Esophagus (tissue), 2 donors: ENCODE results near the gene LONP1. TPM values are rescaled to one million over a fixed set of nuclear protein-coding genes. Genes with fewer than 3 reads are reported as not detected.
A peak's percentile ranks its signal among the peaks of the same experiment; 100 is the strongest.

Experiments
- H3K27ac ChIP-seq, 2 donors: one replicate each; pipeline ENCODE4 v1.5.1; 2013; ENCODE audit warnings: low read depth in 2 of 2, mild to moderate bottlenecking in 2 of 2, inconsistent platforms in 1 of 2, low read length in 1 of 2, moderate library complexity in 1 of 2
- H3K27me3 ChIP-seq, 2 donors: one replicate each; pipeline ENCODE4 v1.6.1; 2013; ENCODE audit warnings: low read length in 2 of 2, control low read depth in 1 of 2, mild to moderate bottlenecking in 1 of 2; ENCODE audit not compliant: insufficient read depth in 2 of 2, control insufficient read depth in 1 of 2
- H3K36me3 ChIP-seq, 2 donors: one replicate each; pipeline ENCODE4 v1.6.1; 2013; ENCODE audit warnings: low read length in 1 of 2; ENCODE audit not compliant: control insufficient read depth in 2 of 2, insufficient read depth in 2 of 2
- H3K4me1 ChIP-seq, 2 donors: one replicate each; pipeline ENCODE4 v1.6.1; 2013; ENCODE audit warnings: low read length in 1 of 2; ENCODE audit not compliant: control insufficient read depth in 2 of 2, insufficient read depth in 2 of 2
- H3K4me3 ChIP-seq, 2 donors: one replicate each; pipeline ENCODE4 v1.5.1; 2013; ENCODE audit warnings: low read length in 2 of 2, mild to moderate bottlenecking in 2 of 2, low read depth in 1 of 2, moderate library complexity in 1 of 2
- H3K9me3 ChIP-seq, 2 donors: one replicate each; pipeline ENCODE4 v1.6.1; 2013; ENCODE audit warnings: mild to moderate bottlenecking in 2 of 2, low read depth in 1 of 2, low read length in 1 of 2, moderate library complexity in 1 of 2; ENCODE audit not compliant: control insufficient read depth in 2 of 2, insufficient read depth in 1 of 2
- WGBS, 2 donors: extraction: QIAGEN DNeasy Blood & Tissue Kit; methylation state at CpG; one replicate each; pipeline ENCODE4 v1.1.7; 2013; 5-methylcytosine and 5-hydroxymethylcytosine counted together
- polyA plus RNA-seq, 2 donors: library from polyadenylated mRNA; stranded (reverse); fragments of 200-250 nt; gene quantifications; one replicate each; pipeline ENCODE4 v1.2.3, GENCODE V29; 2013
- donor health status: healthy with polysubstance abuse.
- donor health status: Bipolar disorder and iron deficiency.

Gene LONP1
- polyA plus RNA-seq, 2 donors = 19.3 to 36.1 TPM

- H3K4me3 ChIP-seq = no peak overlapping the region
- H3K27me3 ChIP-seq = no peaks in the 10 kb centered on the region
- H3K9me3 ChIP-seq = no peaks in the 10 kb centered on the region
- H3K27ac ChIP-seq = no peak overlapping the region
- 92 to 95% methylated on average over 22 of the region's 22 CpGs for WGBS, 2 donors
- H3K36me3 ChIP-seq = peaks cover 13 to 54% of the 10 kb centered on the region in 2 donors
- H3K4me1 ChIP-seq = no peaks in the 10 kb centered on the region
These were observed 19.4 kb downstream of the LONP1 start for GRCh38 chr19:5700455-5701092.

GRCh38 chr19:5698635-5699422 lies 21.1 kb downstream of the LONP1 start:
- no peaks in the 10 kb centered on the region for H3K27me3 ChIP-seq
- H3K4me3 ChIP-seq = peak overlapping the region in 1 of 2 donors; percentile 5
- no peaks in the 10 kb centered on the region for H3K9me3 ChIP-seq
- H3K4me1 ChIP-seq = no peaks in the 10 kb centered on the region
- peaks cover 16 to 61% of the 10 kb centered on the region in 2 donors for H3K36me3 ChIP-seq
- WGBS, 2 donors = 86 to 88% methylated on average over 38 of the region's 38 CpGs
- H3K27ac ChIP-seq = no peak overlapping the region

- Histone ChIP-seq H3K27me3 (no peaks in the 10 kb centered on the region), H3K27ac (no peak overlapping the region), H3K4me1 (peaks cover 0 to 3% of the 10 kb centered on the region in 2 donors), H3K9me3 (no peaks in the 10 kb centered on the region), H3K36me3 (peaks cover 21 to 61% of the 10 kb centered on the region in 2 donors), H3K4me3 (no peak overlapping the region)
- 81 to 82% methylated on average over 29 to 30 of the region's 30 CpGs for WGBS, 2 donors
These were observed 21.9 kb downstream of the LONP1 start for GRCh38 chr19:5697890-5698634.

GRCh38 chr19:5697022-5697889 lies 22.7 kb downstream of the LONP1 start:
- WGBS, 2 donors = 74 to 79% methylated on average over 22 to 25 of the region's 25 CpGs
- Histone ChIP-seq H3K36me3 (peaks cover 25 to 68% of the 10 kb centered on the region in 2 donors), H3K4me1 (peaks cover 0 to 3% of the 10 kb centered on the region in 2 donors)

GRCh38 chr19:5696196-5697021 lies 23.5 kb downstream of the LONP1 start:
- H3K27me3 ChIP-seq = no peaks in the 10 kb centered on the region
- no peaks in the 10 kb centered on the region for H3K9me3 ChIP-seq
- H3K27ac ChIP-seq = no peak overlapping the region
- peaks cover 25 to 77% of the 10 kb centered on the region in 2 donors for H3K36me3 ChIP-seq
- peaks cover 0 to 8% of the 10 kb centered on the region in 2 donors for H3K4me1 ChIP-seq
- H3K4me3 ChIP-seq = no peak overlapping the region
- 78 to 82% methylated on average over 41 to 42 of the region's 42 CpGs for WGBS, 2 donors

More at GRCh38 chr19:5697022-5697889, 22.7 kb downstream of the LONP1 start:
- H3K27ac ChIP-seq = no peak overlapping the region
- H3K27me3 ChIP-seq = no peaks in the 10 kb centered on the region
- H3K9me3 ChIP-seq = no peaks in the 10 kb centered on the region
- H3K4me3 ChIP-seq = no peak overlapping the region

GRCh38 chr19:5695649-5696195 lies 24.2 kb downstream of the LONP1 start:
- no peaks in the 10 kb centered on the region for H3K27me3 ChIP-seq
- H3K4me1 ChIP-seq = peaks cover 0 to 8% of the 10 kb centered on the region in 2 donors
- H3K36me3 ChIP-seq = peaks cover 25 to 75% of the 10 kb centered on the region in 2 donors
- WGBS, 2 donors = 83 to 86% methylated on average over 28 of the region's 28 CpGs
- no peak overlapping the region for H3K27ac ChIP-seq
- H3K9me3 ChIP-seq = no peaks in the 10 kb centered on the region
- H3K4me3 ChIP-seq = no peak overlapping the region

- Histone ChIP-seq H3K9me3 (no peaks in the 10 kb centered on the region), H3K27ac (no peak overlapping the region), H3K4me1 (peaks cover 0 to 12% of the 10 kb centered on the region in 2 donors), H3K36me3 (peaks cover 25 to 69% of the 10 kb centered on the region in 2 donors), H3K27me3 (no peaks in the 10 kb centered on the region), H3K4me3 (no peak overlapping the region)
- 83 to 87% methylated on average over 8 of the region's 8 CpGs for WGBS, 2 donors
These were observed 24.8 kb downstream of the LONP1 start for GRCh38 chr19:5694956-5695648.
